ENCODE measurements around the gene HTR3B. TPM values are rescaled to one million over a fixed set of nuclear protein-coding genes. Genes with fewer than 3 reads are reported as not detected.
A peak's percentile ranks its signal among the peaks of the same experiment; 100 is the strongest.

The HTR3B gene
- total RNA-seq, 1 experiment from 2014 or later: not detected

DNA sequence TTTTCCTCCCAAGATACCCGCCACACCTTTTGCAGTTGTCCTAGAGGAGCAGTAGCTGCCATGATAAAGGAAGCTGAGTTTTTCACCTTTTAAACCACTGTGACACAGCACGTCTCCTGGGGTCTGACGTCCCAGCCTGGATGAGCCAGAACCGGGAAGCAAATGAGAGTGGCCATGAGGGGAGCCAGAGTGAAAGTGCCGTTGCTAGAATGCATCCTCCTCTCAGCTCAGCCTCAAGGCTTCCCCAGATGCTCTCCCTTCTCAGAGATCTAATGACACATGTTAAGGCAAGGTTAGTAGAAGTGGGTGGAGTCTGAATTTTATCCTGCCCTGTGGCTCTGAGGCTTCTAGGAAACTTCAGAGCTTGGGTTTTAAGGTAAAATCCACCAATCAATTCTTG, 46.9 kb downstream of the HTR3B start:
- Histone ChIP-seq H2BK12ac (ENCODE audit: insufficient read length, low read depth, low read length) (no peak overlapping the region), H3K79me2 (ENCODE audit: insufficient read depth, low read length) (no peaks in the 10 kb centered on the region), H3K4me2 (ENCODE audit: insufficient read depth, insufficient read length, low read length) (no peak overlapping the region), H4K91ac (ENCODE audit: insufficient read length, low read depth, low read length) (no peak overlapping the region), H3K18ac (ENCODE audit: insufficient read length, low read depth, low read length) (peak overlapping the region; percentile 42), H4K8ac (replicated peaks; ENCODE audit: insufficient read length, low read depth, low read length) (no peak overlapping the region), H3K79me1 (ENCODE audit: insufficient read depth, low read depth, low read length, poor library complexity, severe bottlenecking) (no peaks in the 10 kb centered on the region), H4K20me1 (ENCODE audit: control insufficient read depth, insufficient read depth, insufficient read length) (no peaks in the 10 kb centered on the region), H2AK5ac (ENCODE audit: insufficient read length, low read length) (no peak overlapping the region), H3K4me1 (ENCODE audit: insufficient read depth, low read length) (peaks cover 12% of the 10 kb centered on the region; the same call in 1 of the 2 replicates), H3K23ac (ENCODE audit: insufficient read length, low read depth, low read length) (no peak overlapping the region), H4K5ac (ENCODE audit: insufficient read length, low read depth, low read length) (no peak overlapping the region), H3K56ac (ENCODE audit: insufficient read length, low read depth, low read length) (no peak overlapping the region), H3K23me2 (ENCODE audit: insufficient read length, low read depth, low read length, poor library complexity, severe bottlenecking) (no peaks in the 10 kb centered on the region), H3K27ac (ENCODE audit: insufficient read length, low read depth, low read length) (no peak overlapping the region), H3K27me3 (ENCODE audit: insufficient read depth, low read length) (no peaks in the 10 kb centered on the region), H2BK20ac (ENCODE audit: low read depth, low read length, poor library complexity, severe bottlenecking) (no peak overlapping the region), H3K9me3 (ENCODE audit: control insufficient read depth, low read depth, low read length) (no peaks in the 10 kb centered on the region), H3K4ac (ENCODE audit: low read depth, low read length) (no peak overlapping the region), H2BK5ac (ENCODE audit: insufficient read length, low read length) (no peak overlapping the region), H2AFZ (ENCODE audit: low read length) (no peak overlapping the region), H3K14ac (ENCODE audit: insufficient read depth, low read length) (no peak overlapping the region), H2BK15ac (ENCODE audit: low read depth, low read length) (no peak overlapping the region; the same call in 1 of the 2 replicates), H3T11ph (ENCODE audit: low read length) (no peak overlapping the region), H3K9ac (ENCODE audit: extremely low read depth, insufficient read length, low read length) (no peak overlapping the region), H2BK120ac (ENCODE audit: low read depth, low read length, poor library complexity, severe bottlenecking) (no peak overlapping the region)
- Mint-ChIP-seq H3K9me3 (no peaks in the 10 kb centered on the region; a peak in 2 of 5 replicates), H3K4me1 (peaks cover 50 to 52% of the 10 kb centered on the region in 2 experiments), H3K4me3 (no peak overlapping the region), H3K27me3 (ENCODE audit: low read depth) (peaks cover 5% of the 10 kb centered on the region), H3K36me3 (ENCODE audit: insufficient read depth in 1 of 3, low read depth in 3 of 3) (no peaks in the 10 kb centered on the region), H3K27ac (peak overlapping the region in 2 of 3 experiments; percentile 53 to 83; a peak in 3 of 7 replicates)
- TF ChIP-seq, protein P1, sequence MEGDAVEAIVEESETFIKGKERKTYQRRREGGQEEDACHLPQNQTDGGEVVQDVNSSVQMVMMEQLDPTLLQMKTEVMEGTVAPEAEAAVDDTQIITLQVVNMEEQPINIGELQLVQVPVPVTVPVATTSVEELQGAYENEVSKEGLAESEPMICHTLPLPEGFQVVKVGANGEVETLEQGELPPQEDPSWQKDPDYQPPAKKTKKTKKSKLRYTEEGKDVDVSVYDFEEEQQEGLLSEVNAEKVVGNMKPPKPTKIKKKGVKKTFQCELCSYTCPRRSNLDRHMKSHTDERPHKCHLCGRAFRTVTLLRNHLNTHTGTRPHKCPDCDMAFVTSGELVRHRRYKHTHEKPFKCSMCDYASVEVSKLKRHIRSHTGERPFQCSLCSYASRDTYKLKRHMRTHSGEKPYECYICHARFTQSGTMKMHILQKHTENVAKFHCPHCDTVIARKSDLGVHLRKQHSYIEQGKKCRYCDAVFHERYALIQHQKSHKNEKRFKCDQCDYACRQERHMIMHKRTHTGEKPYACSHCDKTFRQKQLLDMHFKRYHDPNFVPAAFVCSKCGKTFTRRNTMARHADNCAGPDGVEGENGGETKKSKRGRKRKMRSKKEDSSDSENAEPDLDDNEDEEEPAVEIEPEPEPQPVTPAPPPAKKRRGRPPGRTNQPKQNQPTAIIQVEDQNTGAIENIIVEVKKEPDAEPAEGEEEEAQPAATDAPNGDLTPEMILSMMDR (conservative IDR thresholded peaks at IDR 0.05): no peak
- no CpG with 5 or more reads among the region's 5 CpGs for WGBS (ENCODE audit: extremely low coverage, insufficient read length, low lambda C conversion rate)
- DNase-seq: peak; percentile 54
